SJSA1 (cell line): Measurements from ENCODE around the gene CTCF. TPM values are rescaled to one million over a fixed set of nuclear protein-coding genes. Genes with fewer than 3 reads are reported as not detected.
"Not testable (repeated sequence)": the region's sequence is repeated elsewhere in the genome, so short reads cannot be mapped to it uniquely, and the experiment has no call there.

Experiments
- DNase-seq, 2 experiments: peaks; one replicate each; pipeline ENCODE4 v3.0.0-alpha.2; 2015 to 2020; ENCODE audit warnings: low spot score in 2 of 2, low read depth in 1 of 2
- H3K27ac ChIP-seq: fragments of 250-450 bp; sonication (Bioruptor Pico); 2 replicates; pipeline ENCODE4 v1.5.1; 2020; ENCODE audit warnings: mild to moderate bottlenecking, moderate library complexity
- H3K27me3 ChIP-seq: fragments of 250-450 bp; sonication (Bioruptor Pico); replicated peaks from 2 replicates; pipeline ENCODE4 v1.5.1; 2020; ENCODE audit warnings: mild to moderate bottlenecking, moderate library complexity
- H3K36me3 ChIP-seq: fragments of 250-450 bp; sonication (Bioruptor Pico); 2 replicates; pipeline ENCODE4 v1.5.1; 2020; ENCODE audit warnings: mild to moderate bottlenecking
- H3K4me1 ChIP-seq: fragments of 250-450 bp; sonication (Bioruptor Pico); replicated peaks from 2 replicates; pipeline ENCODE4 v1.6.1; 2021; ENCODE audit warnings: mild to moderate bottlenecking
- H3K4me3 ChIP-seq: fragments of 250-450 bp; sonication (Bioruptor Pico); 2 replicates; pipeline ENCODE4 v1.5.1; 2020; ENCODE audit warnings: mild to moderate bottlenecking
- H3K9me3 ChIP-seq: fragments of 250-450 bp; sonication (Bioruptor Pico); replicated peaks from 2 replicates; pipeline ENCODE4 v1.5.1; 2020; ENCODE audit warnings: mild to moderate bottlenecking
- total RNA-seq: library from RNA; depleted of rRNA; stranded (reverse); fragments of >200 nt; shearing (Covaris generic); gene quantifications from 2 replicates; pipeline ENCODE4 v1.2.3, GENCODE V29; 2014

The CTCF gene
- total RNA-seq, 1 experiment from 2014 or later: 39.1 TPM

- H3K9me3 ChIP-seq: no peaks in the 10 kb centered on the region
- peak; percentile 65 to 68 for DNase-seq
- H3K36me3 ChIP-seq: peaks cover 20% of the 10 kb centered on the region
- H3K4me3 ChIP-seq: peak overlapping the region; percentile 94
- peaks cover 55% of the 10 kb centered on the region for H3K4me1 ChIP-seq
- no peaks in the 10 kb centered on the region for H3K27me3 ChIP-seq
- peak overlapping the region; percentile 77 for H3K27ac ChIP-seq
Observed at GRCh38 chr16:67528870-67529581, 33.3 kb upstream of the CTCF start.

GRCh38 chr16:67529582-67530012, 32.7 kb upstream of the CTCF start:
- Histone ChIP-seq H3K27me3 (no peaks in the 10 kb centered on the region), H3K27ac (peak overlapping the region; percentile 77), H3K9me3 (no peaks in the 10 kb centered on the region), H3K4me3 (peak overlapping the region; percentile 94), H3K36me3 (peaks cover 20% of the 10 kb centered on the region), H3K4me1 (peaks cover 55% of the 10 kb centered on the region)
- no peak for DNase-seq

GRCh38 chr16:67530013-67530939, 32.0 kb upstream of the CTCF start:
- no peaks in the 10 kb centered on the region for H3K27me3 ChIP-seq
- H3K27ac ChIP-seq: peak overlapping the region; percentile 77
- H3K4me1 ChIP-seq: peaks cover 51% of the 10 kb centered on the region
- peaks cover 24% of the 10 kb centered on the region for H3K36me3 ChIP-seq
- peak; percentile 82 to 85 for DNase-seq
- peak overlapping the region; percentile 94 for H3K4me3 ChIP-seq
- no peaks in the 10 kb centered on the region for H3K9me3 ChIP-seq

- Histone ChIP-seq H3K36me3 (peaks cover 24% of the 10 kb centered on the region), H3K27ac (no peak overlapping the region), H3K9me3 (no peaks in the 10 kb centered on the region), H3K4me3 (no peak overlapping the region), H3K4me1 (peaks cover 41% of the 10 kb centered on the region), H3K27me3 (no peaks in the 10 kb centered on the region)
- no peak for DNase-seq
Observed at GRCh38 chr16:67531247-67531646, 31.1 kb upstream of the CTCF start.

GRCh38 chr16:67533024-67533560, 29.2 kb upstream of the CTCF start:
- H3K27me3 ChIP-seq: no peaks in the 10 kb centered on the region

GRCh38 chr16:67533987-67534386, 28.3 kb upstream of the CTCF start:
- Histone ChIP-seq H3K36me3 (peaks cover 31% of the 10 kb centered on the region), H3K4me1 (peaks cover 42% of the 10 kb centered on the region)
- H3K4me3 ChIP-seq, H3K9me3 ChIP-seq, H3K27me3 ChIP-seq, H3K27ac ChIP-seq, DNase-seq: not testable (repeated sequence)

More at GRCh38 chr16:67533024-67533560, 29.2 kb upstream of the CTCF start:
- H3K4me1 ChIP-seq: peaks cover 38% of the 10 kb centered on the region
- H3K36me3 ChIP-seq: peaks cover 25% of the 10 kb centered on the region
- no peak overlapping the region for H3K27ac ChIP-seq
- H3K9me3 ChIP-seq: 0 out of 2 replicates have a peak, but pooled peaks cover 1% of the 10 kb centered on the region
- no peak for DNase-seq
- H3K4me3 ChIP-seq: no peak overlapping the region

GRCh38 chr16:67534431-67534830, 27.9 kb upstream of the CTCF start:
- Histone ChIP-seq H3K4me1 (peaks cover 40% of the 10 kb centered on the region), H3K27me3 (no peaks in the 10 kb centered on the region), H3K9me3 (0 out of 2 replicates have a peak, but pooled peaks cover 4% of the 10 kb centered on the region), H3K36me3 (peaks cover 31% of the 10 kb centered on the region), H3K27ac (no peak overlapping the region), H3K4me3 (no peak overlapping the region)
- no peak for DNase-seq

- H3K4me1 ChIP-seq: peaks cover 33% of the 10 kb centered on the region
- H3K27ac ChIP-seq: no peak overlapping the region
- 0 out of 2 replicates have a peak, but pooled peaks cover 4% of the 10 kb centered on the region for H3K9me3 ChIP-seq
- H3K4me3 ChIP-seq: no peak overlapping the region
- peaks cover 35% of the 10 kb centered on the region for H3K36me3 ChIP-seq
- no peak for DNase-seq
- no peaks in the 10 kb centered on the region for H3K27me3 ChIP-seq
Observed at GRCh38 chr16:67535201-67535600, 27.1 kb upstream of the CTCF start.

- Histone ChIP-seq H3K4me1 (peaks cover 26% of the 10 kb centered on the region), H3K36me3 (peaks cover 47% of the 10 kb centered on the region), H3K9me3 (0 out of 2 replicates have a peak, but pooled peaks cover 4% of the 10 kb centered on the region), H3K27me3 (no peaks in the 10 kb centered on the region), H3K4me3 (peak overlapping the region; percentile 63), H3K27ac (peak overlapping the region; percentile 62)
- no peak for DNase-seq
Observed at GRCh38 chr16:67537270-67537635, 25.1 kb upstream of the CTCF start.

GRCh38 chr16:67537636-67538591, 24.4 kb upstream of the CTCF start:
- Histone ChIP-seq H3K27me3 (no peaks in the 10 kb centered on the region), H3K4me3 (peak overlapping the region; percentile 63), H3K9me3 (0 out of 2 replicates have a peak, but pooled peaks cover 4% of the 10 kb centered on the region), H3K27ac (peak overlapping the region; percentile 62), H3K36me3 (peaks cover 53% of the 10 kb centered on the region), H3K4me1 (peaks cover 26% of the 10 kb centered on the region)
- DNase-seq: peak in 1 of 2 experiments; percentile 52

- H3K36me3 ChIP-seq: peaks cover 61% of the 10 kb centered on the region
- DNase-seq: no peak
- H3K9me3 ChIP-seq: 0 out of 2 replicates have a peak, but pooled peaks cover 4% of the 10 kb centered on the region
- peak overlapping the region; percentile 63 for H3K4me3 ChIP-seq
- H3K27ac ChIP-seq: no peak overlapping the region
- no peaks in the 10 kb centered on the region for H3K27me3 ChIP-seq
- peaks cover 26% of the 10 kb centered on the region for H3K4me1 ChIP-seq
Observed at GRCh38 chr16:67538666-67539101, 23.6 kb upstream of the CTCF start.

- Histone ChIP-seq H3K27me3 (no peaks in the 10 kb centered on the region), H3K4me3 (no peak overlapping the region), H3K36me3 (peaks cover 67% of the 10 kb centered on the region), H3K4me1 (peaks cover 26% of the 10 kb centered on the region), H3K27ac (no peak overlapping the region), H3K9me3 (0 out of 2 replicates have a peak, but pooled peaks cover 4% of the 10 kb centered on the region)
- no peak for DNase-seq
Observed at GRCh38 chr16:67539271-67539670, 23.1 kb upstream of the CTCF start.
